Fibroblast of skin of left biceps (primary cell): Measurements from ENCODE around the gene ADAM10.

Experiments used
- DNase-seq, 2 experiments: peaks; one replicate each; pipeline ENCODE4 v3.0.0-alpha.2; 2013; ENCODE audit warnings: low read depth in 2 of 2

The ADAM10 gene

GRCh38 chr15:58551764-58552504 lies 197.6 kb downstream of the ADAM10 start:
- peak; percentile 86 to 88 for DNase-seq

GRCh38 chr15:58551084-58551763 lies 198.3 kb downstream of the ADAM10 start:
- DNase-seq, result no peak

- no peak for DNase-seq
Measured at GRCh38 chr15:58549785-58550074, 199.8 kb downstream of the ADAM10 start.

GRCh38 chr15:58549013-58549784 lies 200.3 kb downstream of the ADAM10 start:
- DNase-seq, result no peak

- DNase-seq, result no peak
Measured at GRCh38 chr15:58548308-58549012, 201.0 kb downstream of the ADAM10 start.

- DNase-seq, result no peak
Measured at GRCh38 chr15:58547628-58548307, 201.7 kb downstream of the ADAM10 start.

- DNase-seq, result peak; percentile 64 to 65
Measured at GRCh38 chr15:58546635-58547627, 202.6 kb downstream of the ADAM10 start.

GRCh38 chr15:58546066-58546591 lies 203.4 kb downstream of the ADAM10 start:
- DNase-seq, result no peak

- DNase-seq, result no peak
Measured at GRCh38 chr15:58545307-58546065, 204.0 kb downstream of the ADAM10 start.

- no peak for DNase-seq
Measured at GRCh38 chr15:58544756-58545155, 204.8 kb downstream of the ADAM10 start.

GRCh38 chr15:58543664-58544335 lies 205.7 kb downstream of the ADAM10 start:
- DNase-seq, result no peak

GRCh38 chr15:58541410-58542087 lies 208.0 kb downstream of the ADAM10 start:
- DNase-seq, result no peak

- DNase-seq, result no peak
Measured at GRCh38 chr15:58539548-58539947, 210.0 kb downstream of the ADAM10 start.

GRCh38 chr15:58538901-58539300 lies 210.6 kb downstream of the ADAM10 start:
- no peak for DNase-seq
